Stomach (tissue), 9 donors: ENCODE data around the gene STRIP2. TPM values are rescaled to one million over a fixed set of nuclear protein-coding genes. Genes with fewer than 3 reads are reported as not detected.
"Not testable (repeated sequence)": the region's sequence is repeated elsewhere in the genome, so short reads cannot be mapped to it uniquely, and the experiment has no call there.

Experiments used
- DNase-seq, 2 donors: peaks; one replicate each; pipeline versions ENCODE4 v3.0.0 to v3.0.0-alpha.2; 2013 to 2019
- H3K27ac ChIP-seq, 5 donors: fragments of 200-600 bp in 4 of 5; sonication (generic) in 4 of 5; one replicate each; pipeline ENCODE4 v1.5.1; 2013 to 2019; ENCODE audit warnings: mild to moderate bottlenecking in 1 of 5, moderate library complexity in 1 of 5
- H3K27me3 ChIP-seq, 3 donors: fragments of 200-600 bp; sonication (generic); one replicate each; pipeline ENCODE4 v1.5.1; 2017 to 2019; ENCODE audit warnings: mixed run types in 1 of 3
- H3K36me3 ChIP-seq, 4 donors: fragments of 200-600 bp; sonication (generic); 1 replicate in 3 of 4; 2 replicates in 1 of 4; pipeline ENCODE4 v1.5.1; 2016 to 2019
- H3K4me1 ChIP-seq, 4 donors: fragments of 200-600 bp; sonication (generic); one replicate each; pipeline ENCODE4 v1.5.1; 2016 to 2019
- H3K4me3 ChIP-seq, 4 donors: fragments of 200-600 bp; sonication (generic) in 3 of 4; one replicate each; pipeline ENCODE4 v1.5.1; 2016 to 2019; ENCODE audit warnings: mild to moderate bottlenecking in 1 of 4
- H3K9me3 ChIP-seq, 4 donors: fragments of 200-600 bp; sonication (generic); one replicate each; pipeline ENCODE4 v1.5.1; 2016 to 2019
- EP300 ChIP-seq: sonication (generic); formaldehyde crosslinking; IDR thresholded peaks from one replicate; pipeline ENCODE4 v1.6.1; 2017; ENCODE audit warnings: antibody characterized with exemption
- POLR2A ChIP-seq, 4 donors: fragments of 450-650 bp; IDR thresholded peaks; one replicate each; pipeline ENCODE4 v1.6.1; 2016; ENCODE audit warnings: antibody characterized with exemption in 4 of 4, control low read depth in 2 of 4, mild to moderate bottlenecking in 1 of 4, moderate library complexity in 1 of 4
- POLR2AphosphoS5 ChIP-seq, 3 donors: sonication (generic); formaldehyde crosslinking; IDR thresholded peaks; one replicate each; pipeline ENCODE4 v1.6.1; 2016; ENCODE audit warnings: antibody characterized with exemption in 3 of 3
- WGBS, 5 donors: extraction: QIAGEN DNeasy Blood & Tissue Kit in 3 of 5; methylation state at CpG; one replicate each; pipeline versions ENCODE4 v1.1.5 to v1.1.7; 2013 to 2018; 5-methylcytosine and 5-hydroxymethylcytosine counted together
- intact Hi-C: fragments of 100-400 bp; cut with DNase I; formaldehyde crosslinking; loops from one replicate; pipeline ENCODE4 v1.15.1; 2023; ENCODE audit warnings: low total_unique reads
- polyA plus RNA-seq, 3 donors: library from polyadenylated mRNA; stranded (reverse); fragments of 200-250 nt; gene quantifications; one replicate each; pipeline ENCODE4 v1.2.3, GENCODE V29; 2013
- total RNA-seq, 5 donors: library from RNA; depleted of rRNA; stranded (reverse); fragments of >200 nt; gene quantifications; one replicate each; pipeline versions ENCODE4 v1.1.0 to v1.2.3, GENCODE V29; 2014 to 2016
- TF ChIP-seq, protein P1 (sequence below), 7 experiments: fragments of 450-650 bp in 4 of 7; fragments of 200-600 bp in 3 of 7; sonication (generic) in 3 of 7; IDR thresholded peaks; one replicate each; pipeline ENCODE4 v1.5.1; 2016 to 2019; ENCODE audit warnings: antibody characterized with exemption in 7 of 7, control low read depth in 2 of 7, mild to moderate bottlenecking in 1 of 7
- donor health status: healthy with polysubstance abuse.
- donor health status: Bipolar disorder and iron deficiency.
- donor health status: healthy.

Gene STRIP2
- total and polyA plus RNA-seq, 8 donors, result 0.56 to 2.0 (median 0.98) TPM; not detected in 3

DNA sequence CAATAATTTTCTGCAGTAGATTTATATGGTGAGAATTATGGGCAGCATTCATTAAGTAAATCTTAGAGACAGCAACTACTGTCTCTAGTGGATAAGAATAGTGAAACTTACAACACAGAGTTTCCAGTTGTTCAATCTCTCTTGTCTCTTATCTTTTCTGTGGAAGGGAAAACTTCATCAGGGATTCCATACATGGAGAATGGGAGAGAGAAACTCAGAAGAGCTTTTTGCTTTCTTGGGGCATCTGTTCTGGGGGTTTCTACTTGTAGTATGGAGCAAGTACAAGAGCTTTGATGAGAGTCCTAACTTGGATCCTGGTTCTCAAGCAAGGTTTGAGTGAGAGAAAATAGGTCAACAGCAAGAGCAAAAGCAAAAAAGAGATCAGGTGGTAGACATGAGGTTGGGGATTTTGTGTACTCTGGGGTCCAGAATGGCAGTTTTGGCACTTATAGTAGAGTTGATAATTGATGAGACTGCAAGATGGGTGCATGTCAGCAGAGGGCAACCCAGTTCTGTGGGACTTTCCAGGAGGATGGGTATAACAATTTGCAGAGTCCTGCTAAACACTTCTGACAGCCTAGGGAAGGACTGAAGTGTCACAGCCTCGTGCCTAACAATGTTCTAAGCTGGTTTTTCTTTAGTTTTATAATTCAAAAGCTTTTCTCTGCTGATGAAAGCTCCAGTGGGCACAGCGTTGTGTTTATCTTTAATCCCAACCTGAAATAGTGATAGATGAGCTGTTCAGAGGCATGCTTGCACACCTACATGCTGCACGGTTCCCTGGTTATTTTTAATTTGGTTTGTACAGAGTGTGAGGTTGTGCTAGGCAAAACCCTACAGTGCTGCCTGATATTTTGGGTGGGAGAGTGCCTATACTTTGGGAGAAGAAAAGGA lies 32.0 kb upstream of the STRIP2 start:
- DNase-seq, result peak in 1 of 2 donors; percentile 8
- no peaks in the 10 kb centered on the region for H3K9me3 ChIP-seq
- no peaks in the 10 kb centered on the region for H3K27me3 ChIP-seq
- H3K4me3 ChIP-seq, result no peak overlapping the region
- peaks cover 6 to 89% (median 79%) of the 10 kb centered on the region in 4 donors for H3K36me3 ChIP-seq
- no peaks in the 10 kb centered on the region for H3K4me1 ChIP-seq
- TF ChIP-seq POLR2A (IDR thresholded peaks at IDR 0.05) (no peak), EP300 (no peak), POLR2AphosphoS5 (IDR thresholded peaks at IDR 0.05) (no peak)
- TF ChIP-seq, protein P1, sequence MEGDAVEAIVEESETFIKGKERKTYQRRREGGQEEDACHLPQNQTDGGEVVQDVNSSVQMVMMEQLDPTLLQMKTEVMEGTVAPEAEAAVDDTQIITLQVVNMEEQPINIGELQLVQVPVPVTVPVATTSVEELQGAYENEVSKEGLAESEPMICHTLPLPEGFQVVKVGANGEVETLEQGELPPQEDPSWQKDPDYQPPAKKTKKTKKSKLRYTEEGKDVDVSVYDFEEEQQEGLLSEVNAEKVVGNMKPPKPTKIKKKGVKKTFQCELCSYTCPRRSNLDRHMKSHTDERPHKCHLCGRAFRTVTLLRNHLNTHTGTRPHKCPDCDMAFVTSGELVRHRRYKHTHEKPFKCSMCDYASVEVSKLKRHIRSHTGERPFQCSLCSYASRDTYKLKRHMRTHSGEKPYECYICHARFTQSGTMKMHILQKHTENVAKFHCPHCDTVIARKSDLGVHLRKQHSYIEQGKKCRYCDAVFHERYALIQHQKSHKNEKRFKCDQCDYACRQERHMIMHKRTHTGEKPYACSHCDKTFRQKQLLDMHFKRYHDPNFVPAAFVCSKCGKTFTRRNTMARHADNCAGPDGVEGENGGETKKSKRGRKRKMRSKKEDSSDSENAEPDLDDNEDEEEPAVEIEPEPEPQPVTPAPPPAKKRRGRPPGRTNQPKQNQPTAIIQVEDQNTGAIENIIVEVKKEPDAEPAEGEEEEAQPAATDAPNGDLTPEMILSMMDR (IDR thresholded peaks at IDR 0.05), result no peak
- WGBS, 5 donors, result 63 to 79% (median 75%) methylated on average over 3 of the region's 3 CpGs
- H3K27ac ChIP-seq, result no peak overlapping the region
- intact Hi-C loops, result no loop called here

DNA sequence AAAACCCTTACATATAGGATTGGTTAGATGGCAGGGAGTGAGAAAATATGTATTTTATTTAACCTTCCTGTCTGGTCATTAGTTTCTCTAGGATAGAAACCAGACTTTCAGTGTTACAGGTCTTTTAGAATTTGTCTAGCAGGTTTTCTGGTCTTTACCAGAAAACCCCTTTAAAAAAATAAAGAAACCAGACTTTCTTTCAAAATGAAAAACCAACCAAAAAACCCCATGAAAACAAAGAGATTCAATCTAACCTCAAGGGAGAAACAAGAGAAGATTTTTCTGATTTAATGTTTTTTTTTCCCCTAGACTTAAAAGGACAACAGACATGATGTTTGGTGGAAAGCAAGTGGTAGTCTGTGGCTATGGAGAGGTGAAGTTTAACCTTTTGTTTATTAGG lies 28.7 kb upstream of the STRIP2 start:
- Histone ChIP-seq H3K36me3 (peaks cover 6 to 93% (median 87%) of the 10 kb centered on the region in 4 donors), H3K4me1 (no peaks in the 10 kb centered on the region), H3K4me3 (no peak overlapping the region), H3K9me3 (no peaks in the 10 kb centered on the region), H3K27me3 (no peaks in the 10 kb centered on the region), H3K27ac (no peak overlapping the region)
- intact Hi-C loops, result no loop called here
- DNase-seq, result no peak
- TF ChIP-seq EP300, result no peak
- no peak for TF ChIP-seq POLR2AphosphoS5 (IDR thresholded peaks at IDR 0.05)
- TF ChIP-seq POLR2A (IDR thresholded peaks at IDR 0.05), result no peak
- TF ChIP-seq, protein P1 (IDR thresholded peaks at IDR 0.05), result no peak

DNA sequence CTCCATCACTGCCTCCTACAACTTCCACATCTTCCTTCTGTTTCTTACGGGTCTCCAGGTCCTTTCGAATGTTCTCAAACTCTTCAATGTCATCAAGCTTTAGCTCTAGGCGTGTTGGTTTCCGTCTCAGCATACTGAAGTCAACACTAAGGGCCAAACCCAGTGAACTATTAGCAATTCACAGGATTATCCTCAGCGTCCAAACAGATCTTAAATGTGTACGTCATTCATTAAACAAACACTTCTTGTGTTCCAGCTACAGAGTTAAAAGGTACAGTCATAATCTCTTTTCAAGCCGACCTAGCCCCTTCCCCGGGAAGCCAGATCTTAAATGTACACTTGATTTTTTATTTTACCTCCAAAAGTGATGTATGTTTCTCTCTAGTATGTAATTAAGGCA lies 24.0 kb upstream of the STRIP2 start:
- intact Hi-C loops, H3K27ac ChIP-seq, H3K4me3 ChIP-seq, H3K4me1 ChIP-seq, H3K27me3 ChIP-seq, H3K9me3 ChIP-seq, DNase-seq: not testable (repeated sequence)
- WGBS, 5 donors, result 71 to 86% (median 78%) methylated on average over 8 of the region's 8 CpGs
- peaks cover 0 to 91% (median 89%) of the 10 kb centered on the region in 4 donors for H3K36me3 ChIP-seq

DNA sequence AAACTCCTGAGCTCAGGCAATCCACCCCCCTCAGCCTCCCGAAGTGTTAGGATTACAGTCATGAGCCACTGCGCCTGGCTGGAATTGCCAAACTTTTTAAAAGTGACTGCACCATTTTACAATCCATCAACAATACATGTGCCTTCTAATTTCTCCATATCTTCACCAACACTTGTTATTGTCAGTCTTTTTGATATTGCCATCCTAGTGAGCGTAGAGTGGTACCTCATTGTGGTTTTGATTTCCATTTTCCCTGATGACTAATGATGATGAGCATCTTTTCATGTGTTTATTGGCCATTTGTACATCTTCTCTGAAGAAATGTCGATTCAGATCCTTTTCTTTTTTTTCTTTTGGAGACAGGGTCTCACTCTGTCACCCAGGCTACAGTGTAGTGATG lies 21.7 kb upstream of the STRIP2 start:
- Histone ChIP-seq H3K36me3 (peaks cover 0 to 91% (median 86%) of the 10 kb centered on the region in 4 donors), H3K4me3 (no peak overlapping the region), H3K4me1 (no peaks in the 10 kb centered on the region), H3K27ac (no peak overlapping the region), H3K9me3 (no peaks in the 10 kb centered on the region), H3K27me3 (no peaks in the 10 kb centered on the region)
- WGBS, 5 donors, result 94 to 98% (median 97%) methylated on average over 4 of the region's 4 CpGs
- TF ChIP-seq EP300, result no peak
- TF ChIP-seq POLR2A (IDR thresholded peaks at IDR 0.05), result no peak
- no peak for TF ChIP-seq POLR2AphosphoS5 (IDR thresholded peaks at IDR 0.05)
- TF ChIP-seq, protein P1 (IDR thresholded peaks at IDR 0.05), result no peak
- intact Hi-C loops, result no loop called here
- no peak for DNase-seq

DNA sequence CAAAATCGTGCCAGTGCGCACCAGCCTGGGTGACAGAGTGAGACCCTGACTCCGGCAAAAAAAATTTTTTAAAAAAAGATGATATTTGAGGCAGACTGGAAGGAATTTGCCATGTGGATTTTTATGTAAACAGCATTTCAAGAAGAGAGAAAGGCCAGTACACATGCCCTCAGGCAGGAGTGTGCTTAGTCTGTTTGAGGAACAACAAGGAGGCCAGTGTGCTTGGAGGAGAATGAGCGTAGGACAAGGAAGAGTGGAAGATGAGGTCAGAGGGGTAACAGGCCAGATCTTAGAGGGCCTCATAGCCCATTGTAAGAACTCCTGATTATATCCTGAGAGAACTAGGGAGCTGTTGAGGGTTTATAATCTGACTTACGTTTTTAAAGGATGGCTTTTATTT lies 17.2 kb upstream of the STRIP2 start:
- peak in 1 of 2 donors; percentile 15 for DNase-seq
- TF ChIP-seq EP300, result no peak
- no peak for TF ChIP-seq POLR2A (IDR thresholded peaks at IDR 0.05)
- no peak for TF ChIP-seq POLR2AphosphoS5 (IDR thresholded peaks at IDR 0.05)
- TF ChIP-seq, protein P1 (IDR thresholded peaks at IDR 0.05), result no peak
- intact Hi-C loops, result no loop called here

More for the DNA sequence above, 17.2 kb upstream of the STRIP2 start:
- no peak overlapping the region for H3K27ac ChIP-seq
- H3K9me3 ChIP-seq, result no peaks in the 10 kb centered on the region
- no peaks in the 10 kb centered on the region for H3K4me1 ChIP-seq
- WGBS, 5 donors, result 87 to 94% (median 90%) methylated on average over 5 of the region's 5 CpGs
- H3K36me3 ChIP-seq, result peaks cover 0 to 67% (median 60%) of the 10 kb centered on the region in 4 donors
- H3K27me3 ChIP-seq, result no peaks in the 10 kb centered on the region
- no peak overlapping the region for H3K4me3 ChIP-seq
